ENCODE results near the gene MRPL4. TPM values are rescaled to one million over a fixed set of nuclear protein-coding genes. Genes with fewer than 3 reads are reported as not detected.

Gene MRPL4
- total and polyA plus RNA-seq, 2 of the 13 experiments (the other 11 are each of a cell fraction or from before 2014, with no cell fraction given): 40.6 to 42.5 TPM

DNA sequence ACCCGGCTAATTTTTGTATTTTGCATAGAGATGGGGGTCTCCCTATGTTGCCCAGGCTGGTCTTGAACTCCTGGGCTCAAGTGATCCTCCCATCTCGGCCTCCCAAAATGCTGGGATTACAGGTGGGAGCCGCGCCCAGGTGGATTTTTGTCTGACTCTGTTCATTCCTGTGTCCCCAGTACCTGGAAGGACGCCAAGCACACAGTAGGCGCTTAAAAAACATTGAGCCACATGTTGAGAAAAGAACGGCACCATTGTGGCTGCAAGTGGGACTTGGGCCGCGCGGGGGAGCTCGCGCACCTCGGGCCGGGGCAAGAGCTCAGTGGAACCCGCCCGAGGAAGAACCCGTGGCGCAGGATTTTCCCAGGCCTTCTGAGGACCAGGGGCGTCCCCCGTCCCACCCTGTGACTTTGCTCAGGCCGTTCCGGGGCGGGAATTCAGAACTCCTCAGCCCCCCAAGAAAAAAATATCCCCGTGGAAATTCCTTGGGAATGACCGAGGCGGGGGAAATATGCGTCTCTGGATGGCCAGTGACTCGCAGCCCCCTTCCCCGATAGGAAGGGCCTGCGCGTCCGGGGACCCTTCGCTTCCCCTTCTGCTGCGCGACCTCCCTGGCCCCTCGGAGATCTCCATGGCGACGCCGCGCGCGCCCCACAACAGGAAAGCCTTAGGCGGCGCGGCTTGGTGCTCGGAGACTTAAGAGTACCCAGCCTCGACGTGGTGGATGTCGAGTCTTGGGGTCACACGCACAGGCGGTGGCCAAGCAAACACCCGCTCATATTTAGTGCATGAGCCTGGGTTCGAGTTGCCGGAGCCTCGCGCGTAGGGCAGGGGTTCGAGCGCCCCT, 17.5 kb downstream of the MRPL4 start (continued):
- TF ChIP-seq, protein P1, sequence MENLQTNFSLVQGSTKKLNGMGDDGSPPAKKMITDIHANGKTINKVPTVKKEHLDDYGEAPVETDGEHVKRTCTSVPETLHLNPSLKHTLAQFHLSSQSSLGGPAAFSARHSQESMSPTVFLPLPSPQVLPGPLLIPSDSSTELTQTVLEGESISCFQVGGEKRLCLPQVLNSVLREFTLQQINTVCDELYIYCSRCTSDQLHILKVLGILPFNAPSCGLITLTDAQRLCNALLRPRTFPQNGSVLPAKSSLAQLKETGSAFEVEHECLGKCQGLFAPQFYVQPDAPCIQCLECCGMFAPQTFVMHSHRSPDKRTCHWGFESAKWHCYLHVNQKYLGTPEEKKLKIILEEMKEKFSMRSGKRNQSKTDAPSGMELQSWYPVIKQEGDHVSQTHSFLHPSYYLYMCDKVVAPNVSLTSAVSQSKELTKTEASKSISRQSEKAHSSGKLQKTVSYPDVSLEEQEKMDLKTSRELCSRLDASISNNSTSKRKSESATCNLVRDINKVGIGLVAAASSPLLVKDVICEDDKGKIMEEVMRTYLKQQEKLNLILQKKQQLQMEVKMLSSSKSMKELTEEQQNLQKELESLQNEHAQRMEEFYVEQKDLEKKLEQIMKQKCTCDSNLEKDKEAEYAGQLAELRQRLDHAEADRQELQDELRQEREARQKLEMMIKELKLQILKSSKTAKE (CRISPR knock-in tag; IDR thresholded peaks at IDR 0.05; ENCODE audit: borderline replicate concordance): no peak
- TF ChIP-seq, protein P2, sequence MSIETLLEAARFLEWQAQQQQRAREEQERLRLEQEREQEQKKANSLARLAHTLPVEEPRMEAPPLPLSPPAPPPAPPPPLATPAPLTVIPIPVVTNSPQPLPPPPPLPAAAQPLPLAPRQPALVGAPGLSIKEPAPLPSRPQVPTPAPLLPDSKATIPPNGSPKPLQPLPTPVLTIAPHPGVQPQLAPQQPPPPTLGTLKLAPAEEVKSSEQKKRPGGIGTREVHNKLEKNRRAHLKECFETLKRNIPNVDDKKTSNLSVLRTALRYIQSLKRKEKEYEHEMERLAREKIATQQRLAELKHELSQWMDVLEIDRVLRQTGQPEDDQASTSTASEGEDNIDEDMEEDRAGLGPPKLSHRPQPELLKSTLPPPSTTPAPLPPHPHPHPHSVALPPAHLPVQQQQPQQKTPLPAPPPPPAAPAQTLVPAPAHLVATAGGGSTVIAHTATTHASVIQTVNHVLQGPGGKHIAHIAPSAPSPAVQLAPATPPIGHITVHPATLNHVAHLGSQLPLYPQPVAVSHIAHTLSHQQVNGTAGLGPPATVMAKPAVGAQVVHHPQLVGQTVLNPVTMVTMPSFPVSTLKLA (IDR thresholded peaks at IDR 0.05): no peak
- TF ChIP-seq ZSCAN25 (CRISPR knock-in tag; IDR thresholded peaks at IDR 0.05): no peak
- TF ChIP-seq KMT2B (CRISPR knock-in tag; IDR thresholded peaks at IDR 0.05): no peak; the same call in 1 of the 2 replicates
- TF ChIP-seq ZNF570 (CRISPR knock-in tag; IDR thresholded peaks at IDR 0.05; ENCODE audit: borderline replicate concordance): no peak
- no peak for TF ChIP-seq HNRNPUL1 (IDR thresholded peaks at IDR 0.05; ENCODE audit: low read depth, low read length)
- TF ChIP-seq SALL2 (CRISPR knock-in tag; IDR thresholded peaks at IDR 0.05): no peak
- no peak for TF ChIP-seq NCOA2 (CRISPR knock-in tag; IDR thresholded peaks at IDR 0.05)
- TF ChIP-seq PHF8 (CRISPR knock-in tag; IDR thresholded peaks at IDR 0.05): peak; percentile 30; the same call in 1 of the 2 replicates
- TF ChIP-seq ZKSCAN8 (CRISPR knock-in tag; IDR thresholded peaks at IDR 0.05; ENCODE audit: borderline replicate concordance): peak; percentile 98
- TF ChIP-seq HDAC1 (CRISPR knock-in tag; IDR thresholded peaks at IDR 0.05): no peak
- TF ChIP-seq MTF2 (CRISPR knock-in tag; IDR thresholded peaks at IDR 0.05; ENCODE audit: borderline replicate concordance): no peak
- no peak for TF ChIP-seq AGO2 (optimal IDR thresholded peaks at IDR 0.05; ENCODE audit: low read depth, low read length)
- TF ChIP-seq ZNF713 (CRISPR knock-in tag; IDR thresholded peaks at IDR 0.05): 0 out of 2 replicates have a peak, but pooled peaks have one; percentile 73
- no peak for TF ChIP-seq NCOA1 (CRISPR knock-in tag; IDR thresholded peaks at IDR 0.05)
- TF ChIP-seq POLR2G (IDR thresholded peaks at IDR 0.05; ENCODE audit: low read depth, low read length): no peak
- no peak for TF ChIP-seq ZNF446 (CRISPR knock-in tag; IDR thresholded peaks at IDR 0.05)
- TF ChIP-seq, protein P3, sequence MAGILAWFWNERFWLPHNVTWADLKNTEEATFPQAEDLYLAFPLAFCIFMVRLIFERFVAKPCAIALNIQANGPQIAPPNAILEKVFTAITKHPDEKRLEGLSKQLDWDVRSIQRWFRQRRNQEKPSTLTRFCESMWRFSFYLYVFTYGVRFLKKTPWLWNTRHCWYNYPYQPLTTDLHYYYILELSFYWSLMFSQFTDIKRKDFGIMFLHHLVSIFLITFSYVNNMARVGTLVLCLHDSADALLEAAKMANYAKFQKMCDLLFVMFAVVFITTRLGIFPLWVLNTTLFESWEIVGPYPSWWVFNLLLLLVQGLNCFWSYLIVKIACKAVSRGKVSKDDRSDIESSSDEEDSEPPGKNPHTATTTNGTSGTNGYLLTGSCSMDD (CRISPR knock-in tag; IDR thresholded peaks at IDR 0.05): no peak
- TF ChIP-seq, protein P4, sequence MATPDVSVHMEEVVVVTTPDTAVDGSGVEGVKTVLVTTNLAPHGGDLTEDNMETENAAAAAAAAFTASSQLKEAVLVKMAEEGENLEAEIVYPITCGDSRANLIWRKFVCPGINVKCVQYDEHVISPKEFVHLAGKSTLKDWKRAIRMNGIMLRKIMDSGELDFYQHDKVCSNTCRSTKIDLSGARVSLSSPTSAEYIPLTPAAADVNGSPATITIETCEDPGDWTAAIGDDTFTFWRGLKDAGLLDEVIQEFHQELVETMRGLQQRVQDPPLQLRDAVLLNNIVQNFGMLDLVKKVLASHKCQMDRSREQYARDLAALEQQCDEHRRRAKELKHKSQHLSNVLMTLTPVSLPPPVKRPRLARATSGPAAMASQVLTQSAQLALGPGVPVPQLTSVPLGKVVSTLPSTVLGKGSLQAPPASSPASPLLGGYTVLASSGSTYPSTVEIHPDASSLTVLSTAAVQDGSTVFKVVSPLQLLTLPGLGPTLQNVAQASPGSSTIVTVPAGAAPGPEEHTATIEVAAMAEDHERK (CRISPR knock-in tag; IDR thresholded peaks at IDR 0.05; ENCODE audit: low read depth): no peak
- no peak; the same call in 1 of the 2 replicates for TF ChIP-seq ZNF703 (CRISPR knock-in tag; IDR thresholded peaks at IDR 0.05; ENCODE audit: borderline replicate concordance)
- TF ChIP-seq, protein P5, sequence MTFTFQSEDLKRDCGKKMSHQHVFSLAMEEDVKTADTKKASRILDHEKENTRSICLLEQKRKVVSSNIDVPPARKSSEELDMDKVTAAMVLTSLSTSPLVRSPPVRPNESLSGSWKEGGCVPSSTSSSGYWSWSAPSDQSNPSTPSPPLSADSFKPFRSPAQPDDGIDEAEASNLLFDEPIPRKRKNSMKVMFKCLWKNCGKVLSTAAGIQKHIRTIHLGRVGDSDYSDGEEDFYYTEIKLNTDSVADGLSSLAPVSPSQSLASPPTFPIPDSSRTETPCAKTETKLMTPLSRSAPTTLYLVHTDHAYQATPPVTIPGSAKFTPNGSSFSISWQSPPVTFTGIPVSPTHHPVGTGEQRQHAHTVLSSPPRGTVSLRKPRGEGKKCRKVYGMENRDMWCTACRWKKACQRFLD (CRISPR knock-in tag; IDR thresholded peaks at IDR 0.05; ENCODE audit: borderline replicate concordance): no peak
- TF ChIP-seq ZNF746 (CRISPR knock-in tag; IDR thresholded peaks at IDR 0.05): no peak
- no peak for TF ChIP-seq MATR3 (CRISPR knock-in tag; IDR thresholded peaks at IDR 0.05)

Data from HepG2 (cell line).